Gastrocnemius medialis (tissue), 4 donors: Measurements from ENCODE around the gene ZNF438. TPM values are rescaled to one million over a fixed set of nuclear protein-coding genes. Genes with fewer than 3 reads are reported as not detected.

ENCODE experiments used
- ATAC-seq, 2 donors: fragments of 150-250 bp; one replicate each; pipeline ENCODE4 v1.9.1; 2016
- DNase-seq, 2 donors: peaks; one replicate each; pipeline ENCODE4 v3.0.0-alpha.2; 2019
- H3K27ac ChIP-seq, 4 donors: fragments of 200-600 bp; sonication (generic); 1 replicate in 1 of 4; 2 replicates in 3 of 4; pipeline ENCODE4 v1.5.1; 2016 to 2018; ENCODE audit warnings: mild to moderate bottlenecking in 2 of 4, moderate library complexity in 1 of 4
- H3K27me3 ChIP-seq, 3 donors: fragments of 200-600 bp; sonication (generic) in 2 of 3; 1 replicate in 1 of 3; 2 replicates in 2 of 3; pipeline versions ENCODE4 v1.5.1 to v1.6.0; 2016 to 2019; ENCODE audit warnings: mild to moderate bottlenecking in 1 of 3, moderate library complexity in 1 of 3
- H3K36me3 ChIP-seq, 2 donors: fragments of 200-600 bp; sonication (generic) in 1 of 2; one replicate each; pipeline ENCODE4 v1.5.1; 2017 to 2018
- H3K4me1 ChIP-seq, 2 donors: fragments of 200-600 bp; sonication (generic) in 1 of 2; one replicate each; pipeline ENCODE4 v1.5.1; 2016 to 2017; ENCODE audit warnings: mild to moderate bottlenecking in 2 of 2
- H3K4me3 ChIP-seq, 4 donors: fragments of 200-600 bp; sonication (generic) in 3 of 4; 1 replicate in 1 of 4; 2 replicates in 3 of 4; pipeline ENCODE4 v1.5.1; 2016 to 2019; ENCODE audit warnings: mild to moderate bottlenecking in 2 of 4
- H3K9me3 ChIP-seq, 3 donors: fragments of 200-600 bp; sonication (generic) in 2 of 3; 1 replicate in 1 of 3; 2 replicates in 2 of 3; pipeline ENCODE4 v1.5.1; 2016 to 2019
- POLR2A ChIP-seq, 2 donors: fragments of 450-650 bp; IDR thresholded peaks; one replicate each; pipeline ENCODE4 v1.6.1; 2017; ENCODE audit warnings: antibody characterized with exemption in 2 of 2, mild to moderate bottlenecking in 2 of 2, moderate library complexity in 2 of 2
- in situ Hi-C, 4 donors: fragments of 200-750 bp; cut with MboI; loops; one replicate each; pipeline versions ENCODE4 v1.15.0 to v1.8.0; 2017; ENCODE audit warnings: low sequenced_read_pairs in 4 of 4
- intact Hi-C: fragments of 100-400 bp; cut with DNase I; formaldehyde crosslinking; loops from one replicate; pipeline ENCODE4 v1.15.1; 2023; ENCODE audit warnings: low total_unique reads
- total RNA-seq, 4 donors: library from RNA; depleted of rRNA; stranded (reverse); fragments of >200 nt; gene quantifications; one replicate each; pipeline versions ENCODE4 v1.1.0 to v1.2.3, GENCODE V29; 2016
- TF ChIP-seq, protein P1 (sequence below), 5 experiments: fragments of 450-650 bp in 3 of 5; fragments of 200-600 bp in 2 of 5; sonication (generic) in 2 of 5; IDR thresholded peaks in 4 of 5; conservative IDR thresholded peaks in 1 of 5; 1 replicate in 4 of 5; 2 replicates in 1 of 5; pipeline ENCODE4 v1.5.1; 2016 to 2019; ENCODE audit warnings: antibody characterized with exemption in 5 of 5, mild to moderate bottlenecking in 3 of 5, moderate library complexity in 3 of 5

ZNF438 gene
- total RNA-seq, 4 donors from 2014 or later: 14.4 to 37.0 (median 26.5) TPM

DNA sequence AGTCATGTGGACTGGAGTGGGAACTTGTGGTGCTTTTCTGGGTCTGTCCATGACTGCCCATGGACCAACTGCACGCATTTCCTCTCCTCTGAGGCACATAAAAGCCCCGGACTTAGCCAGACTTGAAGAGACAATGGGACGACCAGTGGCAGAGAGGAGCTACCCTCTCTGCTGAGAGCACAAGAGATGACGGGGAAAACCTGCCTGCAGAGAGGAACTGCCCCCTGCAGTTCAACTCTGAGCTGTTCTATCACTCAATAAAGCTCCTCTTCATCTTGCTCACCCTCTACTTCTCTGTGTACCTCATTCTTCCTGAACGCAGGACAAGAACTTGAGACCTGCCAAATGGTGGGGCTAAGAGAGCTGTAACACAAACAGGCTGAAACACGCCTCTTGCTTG lies 184.5 kb downstream of the ZNF438 start:
- in situ Hi-C loops: no loop called here
- no peak overlapping the region for H3K4me3 ChIP-seq
- peaks cover 0 to 10% of the 10 kb centered on the region in 2 donors for H3K36me3 ChIP-seq
- H3K4me1 ChIP-seq: peaks cover 17 to 18% of the 10 kb centered on the region in 2 donors
- intact Hi-C loops: no loop called here
- H3K27ac ChIP-seq: no peak overlapping the region
- no peaks in the 10 kb centered on the region for H3K9me3 ChIP-seq
- no peaks in the 10 kb centered on the region for H3K27me3 ChIP-seq
- DNase-seq (no peak), ATAC-seq (no peak)
- TF ChIP-seq, protein P1, sequence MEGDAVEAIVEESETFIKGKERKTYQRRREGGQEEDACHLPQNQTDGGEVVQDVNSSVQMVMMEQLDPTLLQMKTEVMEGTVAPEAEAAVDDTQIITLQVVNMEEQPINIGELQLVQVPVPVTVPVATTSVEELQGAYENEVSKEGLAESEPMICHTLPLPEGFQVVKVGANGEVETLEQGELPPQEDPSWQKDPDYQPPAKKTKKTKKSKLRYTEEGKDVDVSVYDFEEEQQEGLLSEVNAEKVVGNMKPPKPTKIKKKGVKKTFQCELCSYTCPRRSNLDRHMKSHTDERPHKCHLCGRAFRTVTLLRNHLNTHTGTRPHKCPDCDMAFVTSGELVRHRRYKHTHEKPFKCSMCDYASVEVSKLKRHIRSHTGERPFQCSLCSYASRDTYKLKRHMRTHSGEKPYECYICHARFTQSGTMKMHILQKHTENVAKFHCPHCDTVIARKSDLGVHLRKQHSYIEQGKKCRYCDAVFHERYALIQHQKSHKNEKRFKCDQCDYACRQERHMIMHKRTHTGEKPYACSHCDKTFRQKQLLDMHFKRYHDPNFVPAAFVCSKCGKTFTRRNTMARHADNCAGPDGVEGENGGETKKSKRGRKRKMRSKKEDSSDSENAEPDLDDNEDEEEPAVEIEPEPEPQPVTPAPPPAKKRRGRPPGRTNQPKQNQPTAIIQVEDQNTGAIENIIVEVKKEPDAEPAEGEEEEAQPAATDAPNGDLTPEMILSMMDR (IDR thresholded peaks at IDR 0.05 in 4 of 5, conservative IDR thresholded peaks at IDR 0.05 in 1 of 5): no peak

DNA sequence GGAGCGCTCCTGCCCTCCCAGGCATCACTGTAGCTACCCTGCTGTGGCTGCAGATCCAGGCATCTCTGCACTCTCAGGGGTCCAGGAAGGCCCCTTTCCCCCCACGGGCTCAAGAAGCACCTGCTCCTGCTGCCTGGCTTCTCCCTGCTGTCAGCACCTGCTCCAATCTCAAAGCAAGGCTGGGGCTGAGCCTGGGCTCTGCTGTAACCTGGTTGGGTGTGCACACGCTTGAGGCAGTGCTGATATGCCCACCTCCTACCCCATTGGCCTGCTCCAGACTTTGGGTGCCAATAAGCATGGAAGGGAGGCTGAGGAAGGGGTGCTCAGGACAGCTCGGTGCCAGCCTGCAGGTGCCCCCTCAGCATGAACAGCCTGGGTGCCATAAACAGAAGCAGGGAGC lies 185.0 kb downstream of the ZNF438 start:
- Histone ChIP-seq H3K4me1 (peaks cover 21 to 23% of the 10 kb centered on the region in 2 donors), H3K27ac (no peak overlapping the region), H3K4me3 (no peak overlapping the region), H3K9me3 (no peaks in the 10 kb centered on the region), H3K36me3 (peaks cover 0 to 10% of the 10 kb centered on the region in 2 donors), H3K27me3 (no peaks in the 10 kb centered on the region)
- DNase-seq (no peak), ATAC-seq (no peak)
- TF ChIP-seq POLR2A (IDR thresholded peaks at IDR 0.05): no peak
- TF ChIP-seq, protein P1 (IDR thresholded peaks at IDR 0.05 in 4 of 5, conservative IDR thresholded peaks at IDR 0.05 in 1 of 5): no peak
- intact Hi-C loops: no loop called here
- in situ Hi-C loops: no loop called here

DNA sequence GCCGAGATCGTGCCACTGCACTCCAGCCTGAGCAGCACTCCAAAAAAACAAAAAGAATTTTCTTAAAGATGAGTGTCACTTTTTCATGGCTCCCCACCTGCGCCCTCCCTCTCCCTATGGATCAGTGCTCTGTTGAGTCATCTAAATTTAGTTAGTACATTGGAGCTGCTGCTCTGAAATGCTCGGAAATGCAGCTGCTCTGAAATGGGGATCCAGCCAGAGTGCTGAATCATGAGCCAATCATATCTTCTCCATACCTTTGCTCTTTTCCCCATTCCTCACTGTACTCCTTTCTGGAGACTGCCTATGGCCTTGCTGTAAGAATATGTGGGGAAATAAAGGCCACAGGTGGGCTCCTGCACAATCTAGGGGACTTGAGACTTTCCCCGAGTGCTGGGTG lies 188.8 kb downstream of the ZNF438 start:
- Histone ChIP-seq H3K27ac (peak overlapping the region; percentile 55 to 78 (median 65)), H3K9me3 (no peaks in the 10 kb centered on the region), H3K4me1 (peaks cover 36 to 40% of the 10 kb centered on the region in 2 donors), H3K36me3 (peaks cover 0 to 4% of the 10 kb centered on the region in 2 donors), H3K27me3 (no peaks in the 10 kb centered on the region), H3K4me3 (no peak overlapping the region)
- in situ Hi-C loops (no loop called here), intact Hi-C loops (loop anchor here (2.0 to 5.0 kb wide), 3 partner anchors 14 to 189 kb away; partner anchors contain the start of gene ZNF438)
- ATAC-seq: peak; percentile 88 to 90
- TF ChIP-seq POLR2A (IDR thresholded peaks at IDR 0.05): no peak
- TF ChIP-seq, protein P1 (IDR thresholded peaks at IDR 0.05 in 4 of 5, conservative IDR thresholded peaks at IDR 0.05 in 1 of 5): no peak
- peak in 1 of 2 donors; percentile 59 for DNase-seq

DNA sequence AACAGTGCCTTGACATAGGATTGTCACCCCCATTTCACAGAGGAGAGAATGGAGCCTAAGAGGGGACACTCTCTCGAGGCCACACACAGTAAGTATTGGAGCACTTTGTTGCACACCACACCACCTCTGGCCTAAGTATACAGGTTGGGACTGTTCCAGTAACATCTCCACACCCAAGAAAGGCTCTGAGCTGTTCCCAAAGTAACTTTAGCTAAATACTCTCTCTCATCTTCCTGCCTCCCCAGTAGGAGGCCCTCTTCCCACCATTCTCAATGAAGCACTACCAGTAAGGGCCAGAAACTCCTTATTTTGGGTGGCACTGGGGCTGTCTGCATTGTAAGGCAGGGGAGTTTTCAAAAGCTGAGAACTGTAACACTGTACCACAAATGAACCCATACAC lies 189.5 kb downstream of the ZNF438 start:
- intact Hi-C loops: loop anchor here (2.0 to 5.0 kb wide), 3 partner anchors 15 to 190 kb away; partner anchors contain the start of gene ZNF438
- in situ Hi-C loops: no loop called here
- Histone ChIP-seq H3K36me3 (no peaks in the 10 kb centered on the region), H3K27me3 (no peaks in the 10 kb centered on the region), H3K27ac (peak overlapping the region; percentile 55 to 78 (median 65)), H3K9me3 (no peaks in the 10 kb centered on the region), H3K4me1 (peaks cover 36 to 40% of the 10 kb centered on the region in 2 donors), H3K4me3 (no peak overlapping the region)
- no peak for TF ChIP-seq POLR2A (IDR thresholded peaks at IDR 0.05)
- TF ChIP-seq, protein P1 (IDR thresholded peaks at IDR 0.05 in 4 of 5, conservative IDR thresholded peaks at IDR 0.05 in 1 of 5): peak in 1 of 5 experiments; percentile 16
- peak; percentile 7 to 28 for ATAC-seq
- DNase-seq: no peak
